GF-D8 (cell line): ENCODE results near the gene CELF3.
"Not testable (repeated sequence)": the region's sequence is repeated elsewhere in the genome, so short reads cannot be mapped to it uniquely, and the experiment has no call there.

Source experiments
- DNase-seq: peaks from one replicate; lab custom pipeline; 2025; lab: John Stamatoyannopoulos, UW

The CELF3 gene

DNA sequence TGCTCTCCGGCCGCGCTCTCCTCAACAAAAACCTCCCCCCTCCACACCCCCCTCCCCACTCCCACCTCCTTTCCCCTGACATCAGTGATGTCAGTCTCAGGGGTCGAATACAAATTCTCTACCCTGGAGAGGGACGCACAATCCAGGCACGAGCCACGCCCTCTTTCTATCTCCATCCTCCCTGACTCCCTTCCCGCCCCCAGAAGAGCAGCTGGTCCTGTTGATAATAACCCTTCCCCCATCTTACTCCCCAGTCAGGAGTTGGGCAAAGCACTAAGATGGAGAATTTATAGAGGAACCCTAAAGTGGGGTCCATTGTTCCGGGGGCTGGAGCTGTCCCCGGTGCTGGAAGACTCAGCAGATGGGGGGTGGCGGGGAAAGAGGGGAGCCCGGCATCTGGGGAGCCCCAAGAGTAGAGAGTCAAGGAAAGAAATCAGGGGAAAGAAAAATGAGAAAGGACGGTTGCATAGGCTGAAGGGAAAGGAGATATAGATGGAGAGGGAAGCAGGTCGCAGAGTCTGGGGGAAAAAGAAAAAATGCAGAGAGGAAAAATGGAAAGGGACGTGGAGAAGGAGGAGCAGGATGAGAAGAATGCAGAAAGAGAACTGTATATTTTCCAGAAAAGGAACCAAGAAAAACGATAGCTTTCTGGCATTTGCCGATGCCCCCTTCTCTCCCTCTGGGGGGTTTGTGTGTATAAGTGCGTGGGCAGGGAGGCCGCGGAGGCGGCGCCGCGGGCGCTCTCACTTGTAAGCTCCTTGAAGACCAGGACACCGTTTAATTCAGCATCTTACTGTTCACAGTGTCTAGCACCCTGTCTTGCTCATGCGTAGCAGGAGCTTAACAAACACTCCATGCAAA lies at the start of gene CELF3:
CELF3 (minus strand) TSS at position 33 of the 861 bp plus-strand sequence. CDS start 783 bp downstream, outside the sequence.
- DNase-seq: no peak

DNA sequence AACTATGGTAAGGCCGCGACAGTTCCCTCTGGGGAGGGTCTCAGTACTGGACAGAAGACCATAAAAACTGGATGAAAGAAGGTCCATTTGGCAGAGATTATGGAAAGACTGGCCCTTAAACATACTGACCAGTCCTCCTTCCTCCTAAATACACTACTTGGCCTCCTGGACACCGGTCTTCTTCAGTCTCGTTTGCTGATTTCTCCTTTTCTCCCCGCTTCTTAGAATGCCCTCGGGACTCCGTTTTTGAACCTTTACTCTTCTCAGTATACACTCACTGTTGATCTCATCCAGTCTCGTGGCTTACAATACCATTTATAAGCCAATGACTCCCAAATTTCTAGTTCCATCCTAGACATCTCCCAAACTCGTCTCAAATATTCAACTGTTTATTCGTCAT lies 47.4 kb upstream of the CELF3 start:
- DNase-seq: no peak

DNA sequence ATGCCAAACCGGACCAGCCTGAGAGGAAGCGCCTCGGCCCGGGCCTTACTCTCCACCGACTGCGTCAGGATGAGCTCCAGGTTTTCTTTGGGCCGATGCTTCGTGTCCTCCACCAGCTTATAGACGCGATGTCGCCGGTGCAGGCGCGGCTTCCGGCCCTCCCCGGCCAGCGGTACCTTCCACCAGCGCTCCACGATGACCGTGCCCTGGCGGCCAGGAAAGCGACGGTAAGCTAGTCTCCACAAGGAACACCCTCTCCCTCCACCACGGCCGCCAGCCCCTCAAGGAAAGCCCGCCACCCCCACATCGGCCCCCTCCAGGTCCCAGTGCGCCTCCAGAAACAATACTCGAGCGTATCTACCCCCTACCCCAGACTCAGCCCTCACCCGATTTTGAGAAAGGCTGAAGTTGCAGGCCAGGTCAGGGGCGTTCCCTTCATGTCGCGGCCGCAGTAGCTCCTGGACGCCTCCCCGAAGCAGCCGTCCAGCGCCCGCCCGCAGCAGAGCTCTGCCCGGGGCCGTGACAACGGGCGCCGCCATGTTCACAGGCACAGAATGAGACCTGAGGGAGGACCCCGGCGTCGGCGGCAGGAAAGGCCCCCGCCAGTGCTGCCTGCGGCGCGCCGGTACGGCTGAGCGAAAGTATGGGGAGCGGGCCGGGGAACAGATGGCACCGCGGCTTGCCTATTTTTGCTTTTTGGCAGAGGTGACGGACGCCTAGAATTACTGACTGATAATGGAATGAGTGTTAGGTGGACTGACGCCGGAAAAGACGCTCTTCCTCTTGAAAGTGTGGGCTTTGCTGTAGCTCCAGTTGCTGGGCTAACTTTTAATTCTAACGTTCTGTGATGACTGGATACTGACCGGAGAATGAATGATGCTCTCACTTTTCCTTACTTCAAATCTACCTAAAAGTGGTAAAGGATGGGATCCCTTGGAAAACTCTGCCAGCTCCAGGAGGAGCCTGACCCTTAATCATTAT lies 46.6 kb upstream of the CELF3 start, which contains the start of gene MRPL9:
MRPL9 (minus strand) TSS at position 556 of the 981 bp plus-strand sequence; CDS start at position 539, 17 bp downstream.
- DNase-seq: peak; percentile 48

DNA sequence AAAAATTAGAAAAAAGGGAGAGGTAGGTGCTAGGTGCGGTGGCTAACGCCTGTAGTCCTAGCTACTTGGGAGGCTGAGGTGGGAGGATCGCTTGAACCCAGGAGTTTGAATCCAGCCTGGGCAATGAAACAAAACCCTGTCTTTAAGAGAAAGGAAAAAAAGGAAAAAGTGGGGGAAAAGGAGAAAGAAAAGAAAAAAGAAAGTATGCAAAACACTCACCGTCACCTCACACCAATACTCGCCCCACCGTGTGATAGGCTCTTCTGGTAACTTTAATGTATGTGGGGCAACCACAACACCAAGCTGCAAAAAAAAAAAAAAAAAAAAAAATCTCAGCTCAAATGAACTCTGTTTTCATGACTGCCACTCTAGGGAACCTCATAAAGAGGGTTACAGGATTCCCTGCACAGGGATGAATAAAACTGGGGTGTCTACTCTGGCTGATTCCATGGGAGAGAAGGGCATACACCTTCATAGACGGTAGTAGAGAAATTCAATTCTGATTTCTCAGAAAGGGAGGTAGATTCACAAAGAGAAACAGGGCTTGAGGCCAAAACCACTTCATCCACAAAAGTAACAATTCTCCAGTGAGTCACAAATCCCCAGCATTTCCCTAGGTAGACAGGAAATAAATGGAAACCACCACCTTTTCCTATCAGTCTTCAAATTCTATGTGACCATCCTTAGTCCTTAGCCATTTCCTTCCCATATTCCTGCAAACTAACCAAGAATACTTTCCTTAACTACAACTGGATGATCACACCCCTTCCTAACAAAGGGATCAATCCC lies 44.2 kb upstream of the CELF3 start:
- no peak for DNase-seq

DNA sequence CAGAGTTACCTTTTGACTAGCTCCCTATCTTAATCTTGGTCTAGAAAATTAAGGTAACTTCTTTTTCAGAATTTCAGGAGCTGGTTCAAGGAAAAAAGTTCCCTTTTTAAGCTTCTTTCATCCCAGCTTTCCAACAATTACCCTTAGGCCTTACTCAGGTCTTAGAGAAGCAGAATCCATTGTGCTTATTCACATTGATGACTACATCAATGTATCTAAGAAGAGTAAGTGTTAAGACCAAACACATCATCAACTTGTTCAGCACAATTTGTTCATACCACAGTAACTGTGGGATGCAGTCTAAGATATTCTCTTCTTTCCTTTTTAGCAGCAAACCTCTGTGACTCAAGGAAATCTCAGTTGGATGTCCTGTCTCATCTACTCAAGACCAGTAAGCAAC lies 42.6 kb upstream of the CELF3 start:
- no peak for DNase-seq

DNA sequence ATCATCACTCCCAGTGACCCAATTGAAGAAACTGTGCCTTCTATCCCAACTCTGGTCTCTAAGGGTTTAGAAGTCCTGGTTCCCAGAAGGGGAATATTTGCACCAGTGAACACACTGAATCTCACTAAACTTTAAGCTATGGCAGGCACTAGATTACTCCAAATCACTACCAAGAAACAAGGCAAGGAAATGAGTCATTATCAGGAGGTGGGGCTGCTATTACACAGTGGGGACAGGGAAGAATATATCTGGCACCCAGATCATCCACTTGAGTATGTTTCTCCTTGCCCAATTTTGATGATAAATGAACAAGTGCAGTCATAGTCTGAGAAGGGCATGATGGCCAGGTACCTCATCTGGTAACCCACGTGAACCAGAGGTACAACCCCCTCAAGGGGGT lies 39.7 kb upstream of the CELF3 start:
- no peak for DNase-seq

DNA sequence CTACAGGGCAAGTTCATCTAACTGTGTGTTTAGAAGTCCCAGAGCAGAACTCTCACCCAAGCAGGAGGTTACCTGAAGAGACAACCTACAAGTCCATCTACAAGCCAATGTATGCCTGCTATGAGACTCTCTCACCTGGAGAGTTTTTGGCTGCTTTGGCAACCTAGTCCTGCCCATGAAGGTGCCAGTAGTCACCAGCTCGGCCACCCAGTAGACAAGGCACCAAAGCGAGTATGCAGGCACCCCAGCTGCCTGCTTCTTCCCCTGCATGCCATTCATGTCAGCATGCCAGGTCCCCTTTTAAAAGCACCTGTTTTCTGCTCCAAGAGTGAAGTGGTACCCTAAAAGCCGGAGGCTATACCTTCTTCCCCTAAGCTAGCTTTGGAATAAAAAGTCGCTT lies 24.9 kb upstream of the CELF3 start:
- DNase-seq: no peak

DNA sequence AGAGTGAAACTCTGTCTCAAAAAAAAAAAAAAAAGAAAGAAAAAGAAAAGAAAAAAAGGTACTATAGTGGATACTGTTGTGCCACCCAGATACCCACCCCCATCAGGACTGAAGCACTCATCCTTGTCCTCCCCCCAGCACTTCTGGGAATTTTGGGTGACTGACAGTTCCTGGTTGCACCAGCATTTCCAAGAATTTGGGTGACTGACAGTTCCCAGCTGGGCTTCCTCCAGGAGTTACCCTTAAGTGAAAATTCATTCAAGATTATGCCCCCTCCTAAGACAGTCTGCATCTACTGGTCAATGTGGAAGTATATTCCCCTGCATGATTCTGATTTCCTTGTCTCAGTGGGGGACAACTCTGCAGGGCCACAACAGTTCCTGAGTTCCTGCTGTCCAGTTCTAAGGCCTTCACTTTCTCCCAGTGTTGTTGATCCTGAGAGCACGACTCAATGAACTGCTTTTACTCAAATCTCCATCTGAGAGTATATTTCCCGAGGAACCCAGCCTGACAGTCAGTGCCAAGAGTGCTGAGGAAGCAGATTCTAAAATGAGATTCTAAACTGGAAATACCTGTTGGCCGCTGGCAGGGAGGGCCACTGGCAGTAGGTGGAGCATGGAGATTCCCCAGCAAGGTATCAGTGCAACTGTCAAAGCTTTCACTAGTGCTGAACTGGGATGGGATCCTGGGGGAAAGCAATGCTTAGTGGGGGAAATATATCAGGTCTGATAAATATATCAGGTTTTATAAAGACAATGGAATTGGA lies 23.2 kb upstream of the CELF3 start:
- DNase-seq: peak; percentile 31

DNA sequence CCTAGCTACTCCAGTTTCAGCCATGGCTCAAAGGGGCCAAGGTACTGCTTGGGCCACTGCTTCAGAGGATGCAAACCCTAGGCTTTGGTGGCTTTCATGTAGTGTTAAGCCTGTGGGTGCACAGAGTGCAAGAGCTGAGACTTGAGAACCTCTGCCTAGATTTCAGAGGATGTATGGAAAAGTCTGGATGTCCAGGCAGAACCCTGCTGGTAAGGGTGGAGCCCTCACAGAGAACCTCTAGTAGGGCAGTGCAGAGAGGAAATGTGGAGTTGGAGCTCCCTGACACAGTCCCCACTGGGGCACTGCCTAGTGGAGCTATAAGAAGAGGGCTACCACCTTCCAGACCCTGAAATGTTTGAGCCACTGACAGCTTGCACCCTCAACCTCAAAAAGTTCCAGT lies 20.9 kb upstream of the CELF3 start:
- no peak for DNase-seq

DNA sequence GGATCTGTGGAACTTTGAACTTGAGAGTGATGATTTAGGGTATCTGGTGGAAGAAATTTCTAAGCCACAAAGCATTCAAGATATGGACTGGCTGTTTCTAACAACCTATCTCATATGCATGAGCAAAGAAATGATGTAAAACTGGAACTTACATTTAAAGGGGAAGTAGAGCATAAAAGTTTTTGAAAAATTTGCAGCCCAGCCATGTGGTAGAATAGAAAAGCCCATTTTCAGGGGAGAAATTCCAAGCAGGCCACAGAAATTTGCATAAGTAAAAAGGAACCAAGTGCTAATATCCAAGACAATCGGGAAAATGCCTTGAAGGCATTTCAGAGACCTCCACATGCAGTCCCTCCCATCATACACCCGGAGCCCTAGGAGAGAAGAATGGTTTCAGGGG lies 20.4 kb upstream of the CELF3 start:
- DNase-seq: no peak

DNA sequence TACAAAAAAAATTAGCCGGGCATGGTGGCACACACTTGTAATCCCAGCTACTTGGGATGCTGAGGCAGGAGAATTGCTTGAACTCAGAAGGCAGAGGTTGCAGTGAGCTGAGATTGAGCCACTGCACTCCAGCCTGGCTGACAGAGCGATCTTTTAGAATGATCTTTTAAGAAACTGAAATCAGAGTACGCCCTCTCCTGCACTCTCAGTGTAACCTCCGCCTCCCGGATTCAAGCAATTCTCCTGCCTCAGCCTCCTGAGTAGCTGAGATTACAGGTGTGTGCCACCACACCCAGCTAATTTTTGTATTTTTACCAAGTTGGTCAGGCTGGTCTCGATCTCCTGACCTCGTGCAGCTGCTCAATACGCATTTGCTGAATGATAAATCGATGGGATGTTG lies 17.4 kb upstream of the CELF3 start:
- DNase-seq: not testable (repeated sequence)

DNA sequence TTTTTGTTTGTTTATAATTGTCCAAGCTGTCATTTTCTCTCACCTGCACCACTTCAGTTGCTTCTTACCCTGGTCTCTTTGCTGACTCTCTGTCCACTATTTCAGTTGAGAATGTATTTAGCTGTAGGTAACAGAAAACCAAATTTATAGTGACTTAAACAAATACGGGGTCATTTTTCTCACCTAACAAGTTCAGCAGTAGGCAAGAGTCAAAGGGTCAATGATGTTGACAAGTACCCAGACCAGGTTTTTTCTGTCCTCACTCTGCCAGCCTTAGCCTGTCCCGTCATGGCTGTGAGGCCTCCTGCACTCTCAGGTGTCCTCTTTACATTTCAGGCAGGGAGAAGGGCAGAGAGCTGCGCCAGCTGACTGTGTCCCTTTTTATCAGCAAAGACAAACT lies 16.5 kb upstream of the CELF3 start:
- no peak for DNase-seq

DNA sequence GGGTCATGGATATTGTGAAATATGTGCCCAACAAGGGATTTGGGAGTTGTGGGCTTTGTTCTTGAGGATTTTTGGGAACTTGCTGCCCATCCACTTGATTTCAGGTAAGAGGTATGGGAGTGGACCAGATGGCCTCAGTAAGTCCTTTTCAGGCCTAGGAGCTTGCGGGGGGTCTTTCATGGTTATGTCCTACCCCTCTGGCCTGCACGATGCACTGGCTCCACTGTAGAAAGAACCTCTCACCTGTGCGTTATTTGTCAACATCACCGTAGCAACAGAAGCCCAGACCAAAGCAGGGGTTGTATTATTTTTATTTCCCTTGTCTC lies 13.3 kb upstream of the CELF3 start:
- DNase-seq: no peak

DNA sequence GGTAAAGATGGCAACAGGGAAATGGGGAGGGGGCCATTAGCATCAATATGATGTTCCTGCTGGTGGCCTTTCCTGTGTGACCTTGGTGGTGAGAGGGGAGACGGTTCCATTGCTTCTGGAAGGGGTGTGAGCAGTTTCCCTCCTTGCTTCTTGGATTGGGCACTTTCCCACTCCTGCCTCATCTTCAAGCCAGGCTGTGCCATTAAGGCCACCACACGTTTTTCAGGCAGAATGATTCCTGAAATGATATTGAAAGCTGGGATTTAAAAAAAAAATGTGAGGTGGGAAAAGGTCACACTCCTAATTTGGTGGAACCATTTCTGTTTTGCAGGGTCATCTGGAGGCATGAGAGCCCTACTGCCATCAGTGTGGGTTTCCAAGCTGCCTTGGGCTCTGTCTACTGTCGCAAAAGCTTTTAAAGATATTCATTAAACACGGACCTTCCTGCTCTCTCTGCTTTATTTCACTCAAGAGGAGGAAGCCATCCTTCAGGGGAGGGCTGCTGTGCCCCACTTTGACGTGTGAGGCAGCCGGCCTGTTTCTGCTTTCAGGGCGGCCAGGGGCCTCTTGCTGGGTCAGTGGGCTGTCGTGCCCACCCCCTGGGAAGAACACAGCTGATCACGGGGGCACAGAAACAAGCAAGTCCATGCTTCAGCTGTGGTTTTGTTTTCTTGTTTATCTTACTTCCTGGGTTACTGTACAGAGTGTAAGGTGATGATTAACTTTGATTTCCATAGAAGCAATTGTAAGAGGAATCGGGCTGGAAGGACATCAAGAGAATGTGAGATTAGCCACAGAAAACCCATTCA lies 12.8 kb upstream of the CELF3 start:
- DNase-seq: no peak

DNA sequence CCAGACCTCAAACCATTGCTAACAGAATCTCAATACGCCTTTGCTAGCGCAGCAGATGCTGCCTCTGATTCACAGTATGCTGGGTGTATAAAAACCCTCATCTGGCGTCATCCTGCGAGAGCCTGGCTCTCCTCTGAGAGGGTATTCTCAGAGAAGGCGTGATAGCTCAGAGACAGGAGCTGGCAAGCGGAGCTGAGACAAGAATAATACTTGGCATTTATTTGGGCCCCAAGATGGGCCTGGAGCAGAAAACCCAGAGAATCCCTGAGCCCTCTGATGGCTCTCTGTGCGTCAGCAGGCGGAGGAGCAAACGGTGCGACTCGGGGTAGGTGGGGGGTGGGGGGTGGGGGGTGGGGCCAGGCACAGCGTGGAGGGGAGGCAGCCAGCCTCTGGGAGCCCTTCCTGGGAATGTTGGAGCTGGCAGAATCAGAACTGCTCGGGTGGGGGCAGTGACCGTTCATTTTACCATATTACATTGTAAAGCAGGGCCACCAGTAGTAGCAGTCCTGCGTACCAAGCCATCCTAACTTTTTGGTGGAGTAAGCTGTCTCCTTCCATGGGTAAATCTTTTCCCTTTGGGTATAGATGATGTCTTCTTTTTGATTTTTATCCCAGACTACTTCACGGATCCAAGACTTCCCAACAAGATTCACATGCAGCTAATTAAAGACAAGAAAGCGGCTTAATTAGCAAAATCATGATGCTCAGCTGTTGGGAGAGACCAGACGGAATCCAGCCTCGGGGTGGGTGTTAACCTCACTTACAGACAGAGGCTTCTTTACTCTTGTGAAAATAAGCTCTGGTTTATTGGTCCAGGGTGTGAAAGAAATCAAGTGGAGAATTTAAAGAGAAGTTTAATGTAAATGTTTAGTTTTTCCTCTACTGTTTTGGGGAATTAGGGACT lies 11.8 kb upstream of the CELF3 start:
- no peak for DNase-seq

DNA sequence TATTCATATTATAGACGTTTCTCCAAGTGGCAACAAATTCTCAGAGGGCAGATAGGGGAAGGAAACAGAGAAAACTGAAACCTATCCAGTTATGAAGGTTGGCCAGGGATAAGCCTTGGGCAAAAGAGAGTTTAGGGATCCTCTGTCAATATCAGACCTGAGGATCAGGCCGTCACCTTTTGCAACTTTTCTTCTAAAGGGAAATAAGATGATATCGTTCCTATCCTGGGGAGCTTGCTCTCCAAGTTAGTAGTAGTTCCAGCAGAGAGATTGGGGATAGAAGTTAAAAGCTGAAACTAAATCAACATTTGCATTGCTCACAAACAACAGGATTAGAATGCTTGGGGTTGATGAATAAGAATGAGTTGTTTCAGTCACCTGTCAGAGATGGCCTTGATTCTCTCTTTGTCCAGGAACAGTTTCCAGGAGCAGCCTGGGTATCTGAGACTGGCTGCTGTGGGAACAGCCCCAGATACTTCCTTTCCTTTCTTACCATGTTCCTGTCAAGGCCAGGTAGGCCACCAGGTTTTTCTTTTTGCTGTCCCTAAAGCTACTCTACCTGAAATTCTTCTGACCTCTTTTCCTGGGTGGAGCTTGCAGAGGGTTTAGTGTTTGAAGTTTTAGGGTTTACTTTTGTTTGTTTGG lies 7.2 kb upstream of the CELF3 start:
- no peak for DNase-seq

DNA sequence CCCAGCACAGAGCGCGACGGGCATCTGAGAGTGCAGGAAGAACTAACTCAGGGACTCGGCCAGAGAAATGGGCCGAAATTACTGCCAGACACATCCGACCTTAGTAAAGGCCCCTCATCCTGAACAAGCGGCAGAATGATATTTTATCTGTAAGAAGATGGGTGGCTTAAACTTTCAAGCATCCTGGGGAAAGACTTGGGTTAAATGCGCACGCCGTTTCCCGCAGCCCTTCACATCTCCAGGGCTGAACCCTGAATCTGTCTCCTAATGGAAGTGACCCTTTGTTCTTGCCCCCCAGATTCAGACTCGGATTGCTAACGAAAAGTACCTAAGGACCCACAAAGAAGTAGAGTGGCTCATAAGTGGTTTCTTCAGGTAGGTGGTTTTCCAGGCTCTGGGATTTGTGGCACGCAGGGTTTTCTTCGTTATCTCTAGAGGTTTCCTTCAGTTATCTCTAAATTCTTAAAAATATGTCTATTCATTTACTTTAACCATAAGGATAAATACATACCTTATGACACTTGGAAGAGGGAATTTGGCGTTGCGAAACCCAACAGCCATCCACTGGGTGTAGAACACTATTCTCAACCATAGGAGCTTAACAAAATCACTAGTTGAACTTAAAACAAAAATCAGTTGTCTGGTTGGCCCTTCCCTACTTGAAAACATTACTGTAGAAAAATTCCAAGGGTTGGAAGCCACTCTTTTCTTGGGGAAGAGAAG lies 5.3 kb upstream of the CELF3 start:
- DNase-seq: no peak
